Fibroblast of lung (primary cell): ENCODE data around the gene VPS45. TPM values are rescaled to one million over a fixed set of nuclear protein-coding genes. Genes with fewer than 3 reads are reported as not detected.

Experiments used
- DNase-seq, 2 donors: peaks; one replicate each; pipeline versions ENCODE4 v3.0.0 to v3.0.0-alpha.2; 2010; ENCODE audit warnings: low read depth in 2 of 2
- H2AFZ ChIP-seq: 2 replicates; pipeline ENCODE4 v1.5.1; 2012; ENCODE audit warnings: low read length, control low read depth, inconsistent platforms
- H3K27ac ChIP-seq: 2 replicates; pipeline ENCODE4 v1.5.1; 2011; ENCODE audit warnings: low read length, control low read depth; ENCODE audit not compliant: insufficient read depth
- H3K27me3 ChIP-seq: 2 replicates; pipeline ENCODE4 v1.5.1; 2011; ENCODE audit warnings: mild to moderate bottlenecking, low read length; ENCODE audit not compliant: control insufficient read depth, insufficient read depth
- H3K36me3 ChIP-seq: 2 replicates; pipeline ENCODE4 v1.5.1; 2011; ENCODE audit warnings: low read length; ENCODE audit not compliant: control insufficient read depth, insufficient read depth
- H3K4me1 ChIP-seq: 2 replicates; pipeline ENCODE4 v1.5.1; 2011; ENCODE audit warnings: low read length; ENCODE audit not compliant: control insufficient read depth, insufficient read depth; ENCODE audit errors: extremely low read depth
- H3K4me2 ChIP-seq: 2 replicates; pipeline ENCODE4 v1.5.1; 2011; ENCODE audit warnings: low read length, control low read depth; ENCODE audit not compliant: insufficient read depth; ENCODE audit errors: extremely low read depth
- H3K4me3 ChIP-seq, 4 experiments: fragments of 200-600 bp in 1 of 4; sonication (generic) in 1 of 4; replicated peaks in 1 of 4; 2 replicates each; pipeline ENCODE4 v1.5.1; 2011 to 2016; ENCODE audit warnings: low read length in 4 of 4, low read depth in 3 of 4, mild to moderate bottlenecking in 3 of 4, control low read depth in 2 of 4, inconsistent platforms in 1 of 4, mixed read lengths in 1 of 4; ENCODE audit not compliant: insufficient read depth in 1 of 4; ENCODE audit errors: control extremely low read depth in 1 of 4
- H3K79me2 ChIP-seq: 2 replicates; pipeline ENCODE4 v1.5.1; 2012; ENCODE audit warnings: mild to moderate bottlenecking, low read length, inconsistent platforms; ENCODE audit not compliant: control insufficient read depth, insufficient read depth
- H3K9ac ChIP-seq: 2 replicates; pipeline ENCODE4 v1.5.1; 2011; ENCODE audit warnings: mild to moderate bottlenecking, low read length, control low read depth; ENCODE audit not compliant: insufficient read depth
- H3K9me3 ChIP-seq: 2 replicates; pipeline ENCODE4 v1.5.1; 2012; ENCODE audit warnings: low read depth, low read length; ENCODE audit not compliant: control insufficient read depth, insufficient read depth
- H4K20me1 ChIP-seq: 2 replicates; pipeline ENCODE4 v1.5.1; 2011; ENCODE audit warnings: low read length; ENCODE audit not compliant: control insufficient read depth, insufficient read depth; ENCODE audit errors: extremely low read depth
- CTCF ChIP-seq, 2 donors: IDR thresholded peaks in 1 of 2; conservative IDR thresholded peaks in 1 of 2; 1 replicate in 1 of 2; 2 replicates in 1 of 2; pipeline ENCODE4 v1.5.1; 2011 to 2012; ENCODE audit warnings: low read length in 2 of 2, control low read depth in 1 of 2, inconsistent platforms in 1 of 2, low read depth in 1 of 2, mild to moderate bottlenecking in 1 of 2
- EZH2 ChIP-seq: IDR thresholded peaks from 2 replicates; pipeline ENCODE4 v1.5.1; 2012; ENCODE audit warnings: low read length, control low read depth, mild to moderate bottlenecking; ENCODE audit errors: missing control alignments
- polyA plus RNA-seq, 2 donors: library from polyadenylated mRNA; depleted of rRNA in 1 of 2; stranded (reverse) in 1 of 2; unstranded in 1 of 2; fragments of >200 nt; gene quantifications; 2 replicates each; pipeline ENCODE4 v1.2.1, GENCODE V29; 2011 to 2012; ENCODE audit warnings: missing spikeins in 1 of 2
- total RNA-seq: library from RNA; depleted of rRNA; stranded (reverse); fragments of >200 nt; gene quantifications from 2 replicates; pipeline ENCODE4 v1.2.1, GENCODE V29; 2014

Gene VPS45
- total and polyA plus RNA-seq, 2 donors (not counting 1 experiment from before 2014, with no cell fraction given), result 42.6 to 50.0 TPM

- H2AFZ ChIP-seq, result no peak overlapping the region
- no peaks in the 10 kb centered on the region for H3K9me3 ChIP-seq
- no peaks in the 10 kb centered on the region for H4K20me1 ChIP-seq
- H3K36me3 ChIP-seq, result no peaks in the 10 kb centered on the region
- H3K9ac ChIP-seq, result no peak overlapping the region
- peaks cover 3% of the 10 kb centered on the region for H3K4me1 ChIP-seq
- H3K27me3 ChIP-seq, result no peaks in the 10 kb centered on the region
- TF ChIP-seq EZH2 (no peak), CTCF (conservative IDR thresholded peaks at IDR 0.05 in 1 of 2, IDR thresholded peaks at IDR 0.05 in 1 of 2; ENCODE audit: low read depth in 1 of 2, low read length in 2 of 2) (no peak)
- no peak overlapping the region for H3K4me2 ChIP-seq
- H3K27ac ChIP-seq, result no peak overlapping the region
- no peaks in the 10 kb centered on the region for H3K79me2 ChIP-seq
- H3K4me3 ChIP-seq, result no peak overlapping the region
- no peak for DNase-seq
Measured at GRCh38 chr1:150024156-150024555, 43.4 kb upstream of the VPS45 start.

GRCh38 chr1:150028322-150028721, 39.3 kb upstream of the VPS45 start:
- no peaks in the 10 kb centered on the region for H4K20me1 ChIP-seq
- no peak overlapping the region for H3K4me2 ChIP-seq
- no peak overlapping the region for H3K9ac ChIP-seq
- H3K27me3 ChIP-seq, result no peaks in the 10 kb centered on the region
- H3K4me3 ChIP-seq, result no peak overlapping the region
- H3K36me3 ChIP-seq, result no peaks in the 10 kb centered on the region
- TF ChIP-seq CTCF (conservative IDR thresholded peaks at IDR 0.05 in 1 of 2, IDR thresholded peaks at IDR 0.05 in 1 of 2; ENCODE audit: low read depth in 1 of 2, low read length in 2 of 2) (no peak), EZH2 (no peak)
- H3K27ac ChIP-seq, result no peak overlapping the region
- H3K79me2 ChIP-seq, result no peaks in the 10 kb centered on the region
- DNase-seq, result no peak
- no peaks in the 10 kb centered on the region for H3K4me1 ChIP-seq
- no peak overlapping the region for H2AFZ ChIP-seq
- no peaks in the 10 kb centered on the region for H3K9me3 ChIP-seq

GRCh38 chr1:150034336-150034735, 33.2 kb upstream of the VPS45 start:
- TF ChIP-seq CTCF (conservative IDR thresholded peaks at IDR 0.05 in 1 of 2, IDR thresholded peaks at IDR 0.05 in 1 of 2; ENCODE audit: low read depth in 1 of 2, low read length in 2 of 2) (no peak), EZH2 (no peak)
- no peak for DNase-seq
- Histone ChIP-seq H3K4me3 (no peak overlapping the region), H3K27me3 (no peaks in the 10 kb centered on the region), H3K4me1 (no peaks in the 10 kb centered on the region), H3K4me2 (no peak overlapping the region), H4K20me1 (no peaks in the 10 kb centered on the region), H3K9ac (no peak overlapping the region), H3K27ac (no peak overlapping the region), H3K36me3 (no peaks in the 10 kb centered on the region), H2AFZ (no peak overlapping the region), H3K79me2 (no peaks in the 10 kb centered on the region), H3K9me3 (no peaks in the 10 kb centered on the region)
